ENCODE results near the gene DDX27.
"Not testable (repeated sequence)": the region's sequence is repeated elsewhere in the genome, so short reads cannot be mapped to it uniquely, and the experiment has no call there.

Gene DDX27, protein sequence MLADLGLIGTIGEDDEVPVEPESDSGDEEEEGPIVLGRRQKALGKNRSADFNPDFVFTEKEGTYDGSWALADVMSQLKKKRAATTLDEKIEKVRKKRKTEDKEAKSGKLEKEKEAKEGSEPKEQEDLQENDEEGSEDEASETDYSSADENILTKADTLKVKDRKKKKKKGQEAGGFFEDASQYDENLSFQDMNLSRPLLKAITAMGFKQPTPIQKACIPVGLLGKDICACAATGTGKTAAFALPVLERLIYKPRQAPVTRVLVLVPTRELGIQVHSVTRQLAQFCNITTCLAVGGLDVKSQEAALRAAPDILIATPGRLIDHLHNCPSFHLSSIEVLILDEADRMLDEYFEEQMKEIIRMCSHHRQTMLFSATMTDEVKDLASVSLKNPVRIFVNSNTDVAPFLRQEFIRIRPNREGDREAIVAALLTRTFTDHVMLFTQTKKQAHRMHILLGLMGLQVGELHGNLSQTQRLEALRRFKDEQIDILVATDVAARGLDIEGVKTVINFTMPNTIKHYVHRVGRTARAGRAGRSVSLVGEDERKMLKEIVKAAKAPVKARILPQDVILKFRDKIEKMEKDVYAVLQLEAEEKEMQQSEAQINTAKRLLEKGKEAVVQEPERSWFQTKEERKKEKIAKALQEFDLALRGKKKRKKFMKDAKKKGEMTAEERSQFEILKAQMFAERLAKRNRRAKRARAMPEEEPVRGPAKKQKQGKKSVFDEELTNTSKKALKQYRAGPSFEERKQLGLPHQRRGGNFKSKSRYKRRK

DNA sequence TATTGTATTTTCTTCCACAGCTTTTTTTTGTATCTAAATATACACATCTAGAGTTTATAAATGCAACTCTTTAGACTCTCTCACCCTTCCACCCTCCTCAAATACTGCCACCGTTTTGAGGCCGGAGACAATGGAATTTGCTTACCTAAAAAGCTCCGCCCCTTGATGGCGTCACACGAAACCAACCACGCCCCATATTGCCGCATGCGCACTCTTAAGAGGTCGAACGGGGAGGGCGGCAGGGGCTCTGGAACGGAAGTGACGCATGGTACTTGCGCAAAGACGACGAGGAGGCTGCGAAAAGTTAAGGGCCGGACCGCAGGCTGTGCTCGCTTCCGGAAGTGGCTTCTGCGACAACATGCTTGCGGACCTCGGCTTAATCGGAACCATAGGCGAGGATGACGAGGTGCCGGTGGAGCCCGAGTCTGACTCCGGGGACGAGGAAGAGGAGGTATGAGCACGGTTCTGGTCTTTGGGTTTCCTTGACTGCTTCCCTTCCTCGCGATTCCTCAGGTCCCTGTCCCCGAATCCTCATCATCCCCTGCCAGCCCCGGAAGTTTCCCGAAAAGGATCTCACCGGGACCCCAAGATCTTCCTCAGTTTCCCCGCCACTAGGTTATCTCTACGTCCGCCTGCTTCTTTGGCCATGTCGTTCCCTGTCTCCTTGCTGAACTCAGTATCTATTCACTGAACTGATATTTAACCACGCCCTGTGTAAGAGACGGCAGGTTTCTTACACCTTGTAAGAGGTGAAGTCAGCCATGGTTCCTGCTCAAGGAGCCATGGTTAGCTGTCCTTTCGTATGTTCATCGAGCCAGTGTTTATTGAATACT lies at the start of gene DDX27:
TSS of gene DDX27 (plus strand) at position 326 of the 833 bp plus-strand sequence. CDS start at position 359, 33 bp downstream.
- in situ Hi-C loops (cut with MboI; ENCODE audit: low sequenced_read_pairs), result no loop called here

GRCh38 chr20:49169547-49169946 lies 49.7 kb upstream of the DDX27 start:
- in situ Hi-C loops (cut with MboI; ENCODE audit: low sequenced_read_pairs), result no loop called here

DNA sequence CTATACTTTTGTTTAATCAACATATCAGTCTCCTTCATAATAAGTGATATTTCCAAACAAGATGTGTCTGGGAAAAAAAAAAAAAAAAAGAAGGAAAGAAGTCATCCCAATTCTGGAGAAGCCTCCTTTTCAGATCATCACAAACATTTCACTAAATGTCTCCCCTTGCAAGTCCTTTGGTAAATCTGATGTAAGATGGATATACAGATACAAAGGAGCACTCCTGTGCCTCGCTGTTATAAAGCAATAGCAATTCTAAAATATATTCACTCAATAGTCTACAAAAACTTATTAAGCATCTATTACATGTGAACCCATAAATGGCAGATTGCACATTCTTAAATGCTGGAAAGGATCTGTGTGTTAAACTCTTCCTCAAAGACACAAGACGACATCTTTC lies 48.5 kb upstream of the DDX27 start:
- in situ Hi-C loops (cut with MboI; ENCODE audit: low sequenced_read_pairs), result no loop called here

- in situ Hi-C loops (cut with MboI; ENCODE audit: low sequenced_read_pairs), result no loop called here
These were observed 47.3 kb upstream of the DDX27 start for GRCh38 chr20:49171909-49172308.

GRCh38 chr20:49172413-49172812 lies 46.8 kb upstream of the DDX27 start:
- in situ Hi-C loops (cut with MboI; ENCODE audit: low sequenced_read_pairs), result no loop called here

- in situ Hi-C loops (cut with MboI; ENCODE audit: low sequenced_read_pairs), result no loop called here
These were observed 45.0 kb upstream of the DDX27 start for GRCh38 chr20:49174183-49174582.

- in situ Hi-C loops (cut with MboI; ENCODE audit: low sequenced_read_pairs), result no loop called here
These were observed 39.6 kb upstream of the DDX27 start for GRCh38 chr20:49179368-49180277.

GRCh38 chr20:49181265-49181877 lies 37.8 kb upstream of the DDX27 start:
- in situ Hi-C loops (cut with MboI; ENCODE audit: low sequenced_read_pairs), result no loop called here

DNA sequence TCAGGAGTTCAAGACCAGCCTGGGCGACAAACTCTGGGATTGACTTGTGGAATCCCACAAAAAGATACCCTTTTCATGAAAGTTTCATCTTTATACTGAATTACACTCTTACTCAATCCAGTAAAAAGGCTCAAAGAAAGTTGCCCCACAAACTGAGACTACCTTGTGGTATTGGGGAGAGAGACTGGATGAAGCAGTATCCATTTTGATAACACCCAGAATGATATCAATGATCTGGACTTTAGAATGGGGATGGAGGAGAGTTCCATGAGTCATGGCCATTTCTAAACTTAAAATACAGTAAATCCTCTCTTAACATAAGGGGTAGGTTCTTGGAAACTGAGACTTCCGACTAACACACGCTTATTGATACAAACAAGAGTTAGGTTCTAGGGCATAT lies 35.8 kb upstream of the DDX27 start:
- in situ Hi-C loops (cut with MboI; ENCODE audit: low sequenced_read_pairs), result no loop called here

DNA sequence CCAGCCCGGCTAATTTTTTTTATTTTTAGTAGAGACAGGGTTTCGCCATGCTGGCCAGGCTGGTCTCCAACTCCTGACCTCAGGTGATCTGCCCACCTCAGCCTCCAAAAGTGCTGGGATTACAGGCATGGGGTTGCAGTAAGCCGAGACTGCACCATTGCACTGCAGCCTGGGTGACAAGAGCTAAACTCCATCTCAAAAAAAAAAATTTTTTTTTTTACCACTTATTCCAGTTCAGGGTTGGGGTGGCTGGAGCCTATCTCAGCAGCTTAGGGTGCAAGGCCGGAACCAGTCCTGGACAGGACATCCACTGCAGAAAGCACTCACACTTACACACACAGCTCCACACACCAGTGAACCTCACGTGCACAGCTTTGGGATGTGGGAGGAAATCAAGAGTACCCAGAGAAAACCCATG lies 35.1 kb upstream of the DDX27 start:
- in situ Hi-C loops (cut with MboI; ENCODE audit: low sequenced_read_pairs), result not testable (repeated sequence)

- in situ Hi-C loops (cut with MboI; ENCODE audit: low sequenced_read_pairs), result no loop called here
These were observed 34.5 kb upstream of the DDX27 start for GRCh38 chr20:49184691-49185070.

GRCh38 chr20:49185071-49185761 lies 34.0 kb upstream of the DDX27 start:
- in situ Hi-C loops (cut with MboI; ENCODE audit: low sequenced_read_pairs), result no loop called here

GRCh38 chr20:49186535-49187329 lies 32.5 kb upstream of the DDX27 start:
- in situ Hi-C loops (cut with MboI; ENCODE audit: low sequenced_read_pairs), result no loop called here

DNA sequence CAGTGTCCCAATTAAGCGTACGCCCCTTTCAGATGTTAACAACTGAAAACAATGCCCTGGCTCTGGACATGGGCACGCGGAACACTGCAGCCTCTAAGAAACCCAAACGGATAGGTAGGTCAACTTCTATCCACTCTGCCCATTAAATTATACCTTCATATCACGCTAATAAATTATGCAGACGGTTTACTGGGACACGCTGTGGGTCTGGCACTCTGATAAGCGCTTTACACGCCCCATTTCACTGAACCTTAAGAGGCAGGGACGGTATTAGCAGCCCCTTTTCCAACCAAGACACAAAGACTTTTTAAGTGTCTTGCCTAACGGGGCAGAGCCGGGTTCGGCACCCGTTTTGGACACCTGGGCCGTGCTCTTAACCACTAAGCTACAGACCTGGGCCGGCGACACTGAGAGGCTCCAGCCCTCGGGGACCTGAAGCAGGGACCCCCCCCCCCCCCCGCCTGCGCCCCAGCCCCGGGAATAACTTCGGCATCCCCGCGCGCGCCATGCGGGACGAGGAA lies 31.8 kb upstream of the DDX27 start:
- in situ Hi-C loops (cut with MboI; ENCODE audit: low sequenced_read_pairs), result no loop called here

DNA sequence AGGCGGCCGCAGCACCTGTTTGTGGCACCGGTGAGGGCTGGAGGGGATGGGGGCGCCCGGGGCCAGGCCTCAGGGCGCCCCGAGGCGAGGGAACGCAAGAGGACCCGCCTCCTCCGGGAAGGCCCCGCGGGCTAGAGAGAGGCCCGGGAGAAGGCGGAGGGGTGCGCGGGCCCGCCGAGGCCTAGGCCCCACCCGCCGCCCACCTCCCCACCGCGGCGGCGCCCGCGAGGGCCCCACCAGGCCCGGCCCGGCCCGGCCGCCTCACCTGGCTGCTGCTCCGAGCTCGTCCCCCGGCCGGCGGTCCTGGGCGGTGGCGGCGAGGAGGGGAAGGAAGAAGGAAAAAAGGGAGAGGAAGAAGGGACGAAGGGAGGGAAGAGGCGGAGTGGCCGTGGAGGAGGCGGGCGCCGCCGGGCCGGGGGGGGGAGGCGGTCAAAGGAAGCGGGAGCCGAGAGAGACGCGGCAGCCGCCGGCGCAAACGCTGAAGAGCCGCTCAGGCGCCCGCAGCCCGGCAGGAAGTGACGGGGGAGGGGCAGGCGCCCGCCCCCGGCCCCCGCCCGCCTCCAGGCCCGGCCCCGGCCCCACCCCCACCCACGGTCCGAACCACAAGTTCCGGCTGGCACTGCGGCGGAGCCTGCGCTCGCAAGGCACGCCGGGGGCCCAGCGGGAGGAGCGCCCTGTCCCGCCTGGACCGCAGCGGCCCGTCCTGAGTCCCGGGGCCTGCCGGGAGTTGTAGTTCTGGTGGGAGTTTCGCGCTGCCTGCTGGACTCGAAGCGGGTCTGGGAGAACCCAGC lies 31.2 kb upstream of the DDX27 start, which contains the start of gene STAU1:
TSS of gene STAU1 (minus strand) at position 484 of the 791 bp plus-strand sequence. CDS start 22,133 bp downstream, outside the sequence.
- in situ Hi-C loops (cut with MboI; ENCODE audit: low sequenced_read_pairs), result no loop called here

DNA sequence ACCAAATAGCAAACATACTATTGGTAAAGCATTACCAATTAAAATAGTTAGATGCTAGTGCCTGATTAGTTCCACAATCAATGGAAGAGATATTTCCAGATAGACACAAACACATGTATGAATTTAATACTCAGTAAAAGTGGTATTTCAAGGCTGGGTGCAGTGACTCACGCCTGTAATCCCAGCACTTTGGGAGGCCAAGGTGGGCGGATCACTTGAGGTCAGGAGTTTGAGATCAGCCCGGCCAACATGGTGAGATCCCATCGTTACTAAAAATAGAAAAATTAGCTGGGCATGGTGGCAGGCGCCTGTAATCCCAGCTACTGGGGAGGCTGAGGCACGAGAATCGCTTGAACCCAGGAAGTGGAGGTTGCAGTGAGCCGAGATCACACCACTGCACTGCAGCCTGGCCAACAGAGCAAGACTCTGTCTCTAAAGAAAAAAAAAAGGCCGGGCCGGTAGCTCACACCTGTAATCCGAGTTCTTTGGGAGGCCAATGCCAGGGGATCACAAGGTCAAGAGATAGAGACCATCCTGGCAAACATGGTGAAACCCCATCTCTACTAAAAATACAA lies 26.2 kb upstream of the DDX27 start:
- in situ Hi-C loops (cut with MboI; ENCODE audit: low sequenced_read_pairs), result not testable (repeated sequence)

DNA sequence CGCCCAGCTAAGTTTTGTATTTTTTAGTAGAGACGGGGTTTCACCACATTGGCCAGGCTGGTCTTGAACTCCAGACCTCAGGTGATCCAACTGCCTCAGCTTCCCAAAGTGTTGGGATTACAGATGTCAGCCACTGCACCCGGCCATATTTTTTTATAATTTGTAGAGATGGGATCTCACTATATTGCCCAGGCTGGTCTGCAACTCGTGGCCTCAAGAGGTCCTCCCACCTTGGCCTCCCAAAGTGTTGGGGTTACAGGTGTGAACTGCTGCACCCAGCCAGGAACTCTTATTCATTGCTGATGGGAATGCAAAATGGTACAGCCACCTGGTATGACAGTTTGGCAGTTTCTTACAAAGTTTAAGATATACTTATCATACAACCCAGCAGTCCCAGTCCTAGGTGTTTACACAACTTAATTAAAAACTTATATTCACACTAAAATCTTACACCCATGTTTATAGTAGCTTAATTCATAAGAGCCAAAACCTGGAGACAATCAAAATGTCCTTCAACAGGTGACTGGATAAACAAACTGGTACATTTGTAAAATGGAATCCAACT lies 19.4 kb upstream of the DDX27 start:
- in situ Hi-C loops (cut with MboI; ENCODE audit: low sequenced_read_pairs), result no loop called here

Data from HL-60/S4 treated with phorbol 12-myristate 13-acetate at 8.2 ng/mL for 4 days and 3 days (cell line).